DOHH2 (cell line): ENCODE results near the gene DIS3.

Experiments
- EZH2phosphoT487 ChIP-seq: fragments of 200-600 bp; sonication (generic); IDR thresholded peaks from 2 replicates; pipeline ENCODE4 v1.6.1; 2017; ENCODE audit warnings: borderline replicate concordance, mild to moderate bottlenecking, antibody characterized with exemption, low read length, moderate library complexity, mixed read lengths
- TF ChIP-seq, protein P1 (sequence below): fragments of 200-600 bp; sonication (generic); IDR thresholded peaks from one replicate; pipeline ENCODE4 v1.5.1; 2014; ENCODE audit warnings: antibody characterized with exemption, mild to moderate bottlenecking, low read depth, low read length; ENCODE audit not compliant: poor library complexity, severe bottlenecking

DNA sequence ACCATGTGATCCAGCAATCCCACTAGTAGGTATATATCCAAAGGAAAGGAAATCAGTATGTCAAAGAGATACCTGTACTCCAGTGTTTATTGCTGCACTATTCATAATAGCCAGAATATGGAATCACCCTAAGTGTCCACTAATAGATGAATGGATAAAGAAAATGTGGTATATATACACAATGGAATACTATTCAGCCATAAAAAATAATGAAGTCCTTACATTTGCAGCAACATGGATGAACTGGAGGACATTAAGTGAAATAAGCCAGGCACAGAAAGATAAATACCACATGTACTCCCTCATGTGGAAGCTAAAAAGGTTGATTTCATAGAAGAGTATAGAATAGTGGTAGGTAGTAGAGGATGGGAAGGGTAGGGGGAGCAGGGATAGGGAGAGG, 30.5 kb downstream of the DIS3 start:
- TF ChIP-seq, protein P1, sequence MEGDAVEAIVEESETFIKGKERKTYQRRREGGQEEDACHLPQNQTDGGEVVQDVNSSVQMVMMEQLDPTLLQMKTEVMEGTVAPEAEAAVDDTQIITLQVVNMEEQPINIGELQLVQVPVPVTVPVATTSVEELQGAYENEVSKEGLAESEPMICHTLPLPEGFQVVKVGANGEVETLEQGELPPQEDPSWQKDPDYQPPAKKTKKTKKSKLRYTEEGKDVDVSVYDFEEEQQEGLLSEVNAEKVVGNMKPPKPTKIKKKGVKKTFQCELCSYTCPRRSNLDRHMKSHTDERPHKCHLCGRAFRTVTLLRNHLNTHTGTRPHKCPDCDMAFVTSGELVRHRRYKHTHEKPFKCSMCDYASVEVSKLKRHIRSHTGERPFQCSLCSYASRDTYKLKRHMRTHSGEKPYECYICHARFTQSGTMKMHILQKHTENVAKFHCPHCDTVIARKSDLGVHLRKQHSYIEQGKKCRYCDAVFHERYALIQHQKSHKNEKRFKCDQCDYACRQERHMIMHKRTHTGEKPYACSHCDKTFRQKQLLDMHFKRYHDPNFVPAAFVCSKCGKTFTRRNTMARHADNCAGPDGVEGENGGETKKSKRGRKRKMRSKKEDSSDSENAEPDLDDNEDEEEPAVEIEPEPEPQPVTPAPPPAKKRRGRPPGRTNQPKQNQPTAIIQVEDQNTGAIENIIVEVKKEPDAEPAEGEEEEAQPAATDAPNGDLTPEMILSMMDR, result no peak
- no peak for TF ChIP-seq EZH2phosphoT487
